GM18498 (cell line): ENCODE data around the gene GNAO1.

Source experiments
- ATAC-seq: cut with Tn5 transposase; IDR thresholded peaks from one replicate; pipeline ENCODE4 v1.9.1; 2021; ENCODE audit warnings: mild to moderate bottlenecking, moderate library complexity; ENCODE audit not compliant: unreplicated experiment

GNAO1 gene

GRCh38 chr16:56344518-56345405 lies 153.5 kb downstream of the GNAO1 start:
- ATAC-seq, result no peak

- no peak for ATAC-seq
Measured at GRCh38 chr16:56345406-56346050, 154.2 kb downstream of the GNAO1 start.

GRCh38 chr16:56346131-56346890 lies 155.0 kb downstream of the GNAO1 start:
- no peak for ATAC-seq

- no peak for ATAC-seq
Measured at GRCh38 chr16:56347166-56347565, 155.9 kb downstream of the GNAO1 start.

GRCh38 chr16:56347670-56348069 lies 156.4 kb downstream of the GNAO1 start:
- ATAC-seq, result no peak

GRCh38 chr16:56348168-56349085 lies 157.1 kb downstream of the GNAO1 start:
- ATAC-seq, result no peak

GRCh38 chr16:56349086-56349415 lies 157.8 kb downstream of the GNAO1 start:
- no peak for ATAC-seq

GRCh38 chr16:56349711-56350161 lies 158.4 kb downstream of the GNAO1 start:
- ATAC-seq, result no peak

- ATAC-seq, result no peak
Measured at GRCh38 chr16:56350491-56351405, 159.5 kb downstream of the GNAO1 start.

GRCh38 chr16:56351481-56351880 lies 160.2 kb downstream of the GNAO1 start:
- ATAC-seq, result no peak

- no peak for ATAC-seq
Measured at GRCh38 chr16:56352351-56353053, 161.2 kb downstream of the GNAO1 start.

GRCh38 chr16:56353054-56353921 lies 162.0 kb downstream of the GNAO1 start:
- ATAC-seq, result no peak

- no peak for ATAC-seq
Measured at GRCh38 chr16:56354016-56354415, 162.7 kb downstream of the GNAO1 start.

- ATAC-seq, result no peak
Measured at GRCh38 chr16:56354746-56355145, 163.5 kb downstream of the GNAO1 start.

- ATAC-seq, result no peak
Measured at GRCh38 chr16:56355221-56355620, 163.9 kb downstream of the GNAO1 start.

GRCh38 chr16:56355786-56356275 lies 164.5 kb downstream of the GNAO1 start:
- ATAC-seq, result no peak
